ENCODE measurements around the gene SPATA20.

GRCh38 chr17:50602836-50603235, 55.9 kb downstream of the SPATA20 start:
- TF ChIP-seq, protein P1, sequence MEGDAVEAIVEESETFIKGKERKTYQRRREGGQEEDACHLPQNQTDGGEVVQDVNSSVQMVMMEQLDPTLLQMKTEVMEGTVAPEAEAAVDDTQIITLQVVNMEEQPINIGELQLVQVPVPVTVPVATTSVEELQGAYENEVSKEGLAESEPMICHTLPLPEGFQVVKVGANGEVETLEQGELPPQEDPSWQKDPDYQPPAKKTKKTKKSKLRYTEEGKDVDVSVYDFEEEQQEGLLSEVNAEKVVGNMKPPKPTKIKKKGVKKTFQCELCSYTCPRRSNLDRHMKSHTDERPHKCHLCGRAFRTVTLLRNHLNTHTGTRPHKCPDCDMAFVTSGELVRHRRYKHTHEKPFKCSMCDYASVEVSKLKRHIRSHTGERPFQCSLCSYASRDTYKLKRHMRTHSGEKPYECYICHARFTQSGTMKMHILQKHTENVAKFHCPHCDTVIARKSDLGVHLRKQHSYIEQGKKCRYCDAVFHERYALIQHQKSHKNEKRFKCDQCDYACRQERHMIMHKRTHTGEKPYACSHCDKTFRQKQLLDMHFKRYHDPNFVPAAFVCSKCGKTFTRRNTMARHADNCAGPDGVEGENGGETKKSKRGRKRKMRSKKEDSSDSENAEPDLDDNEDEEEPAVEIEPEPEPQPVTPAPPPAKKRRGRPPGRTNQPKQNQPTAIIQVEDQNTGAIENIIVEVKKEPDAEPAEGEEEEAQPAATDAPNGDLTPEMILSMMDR (IDR thresholded peaks at IDR 0.05 in 4 of 5, conservative IDR thresholded peaks at IDR 0.05 in 1 of 5): no peak
- TF ChIP-seq POLR2A (IDR thresholded peaks at IDR 0.05): no peak
